HCT116 (cell line): ENCODE measurements around the gene ZNF789.

ENCODE experiments used
- CBX3 ChIP-seq: IDR thresholded peaks from 2 replicates; pipeline ENCODE4 v1.6.1; 2012; ENCODE audit warnings: low read depth
- CTCF ChIP-seq, 3 experiments: fragments of 200-600 bp in 1 of 3; sonication (generic) in 1 of 3; IDR thresholded peaks in 2 of 3; conservative IDR thresholded peaks in 1 of 3; 2 replicates each; pipeline ENCODE4 v1.5.1; 2012 to 2017; ENCODE audit warnings: low read depth in 2 of 3, low read length in 2 of 3, antibody characterized with exemption in 1 of 3, borderline replicate concordance in 1 of 3, control low read depth in 1 of 3, mild to moderate bottlenecking in 1 of 3, mixed read lengths in 1 of 3, mixed run types in 1 of 3, moderate library complexity in 1 of 3; ENCODE audit not compliant: insufficient read depth in 1 of 3
- EZH2 ChIP-seq: fragments of 200-600 bp; sonication (generic); IDR thresholded peaks from 2 replicates; pipeline ENCODE4 v1.6.1; 2017; ENCODE audit warnings: antibody characterized with exemption, mixed run types
- EZH2phosphoT487 ChIP-seq: fragments of 200-600 bp; IDR thresholded peaks from 2 replicates; pipeline ENCODE4 v1.6.1; 2018; ENCODE audit warnings: antibody characterized with exemption, borderline replicate concordance
- JUND ChIP-seq: IDR thresholded peaks from 2 replicates; pipeline ENCODE4 v1.6.1; 2012
- POLR2A ChIP-seq: IDR thresholded peaks from 2 replicates; pipeline ENCODE4 v1.7.0; 2011; ENCODE audit warnings: borderline replicate concordance; ENCODE audit not compliant: insufficient read depth, insufficient read length; ENCODE audit errors: extremely low read depth
- POLR2AphosphoS5 ChIP-seq: IDR thresholded peaks from 2 replicates; pipeline ENCODE4 v1.6.1; 2011; ENCODE audit warnings: mild to moderate bottlenecking, low read depth, low read length, moderate library complexity
- SP1 ChIP-seq: IDR thresholded peaks from 2 replicates; pipeline ENCODE4 v1.6.1; 2012; ENCODE audit warnings: low read depth
- TCF7L2 ChIP-seq: IDR thresholded peaks from 2 replicates; pipeline ENCODE4 v1.7.0; 2011; ENCODE audit warnings: borderline replicate concordance, inconsistent platforms; ENCODE audit not compliant: insufficient read depth, insufficient read length; ENCODE audit errors: extremely low read depth
- YY1 ChIP-seq: IDR thresholded peaks from 2 replicates; pipeline ENCODE4 v1.6.1; 2011; ENCODE audit warnings: low read length, low read depth, moderate library complexity, mild to moderate bottlenecking; ENCODE audit not compliant: insufficient replicate concordance; ENCODE audit errors: extremely low read depth
- TF ChIP-seq, protein P1 (sequence below): IDR thresholded peaks from 2 replicates; pipeline ENCODE4 v1.6.1; 2012; ENCODE audit warnings: low read depth
- TF ChIP-seq, protein P2 (sequence below): IDR thresholded peaks from 2 replicates; pipeline ENCODE4 v1.6.1; 2012

DNA sequence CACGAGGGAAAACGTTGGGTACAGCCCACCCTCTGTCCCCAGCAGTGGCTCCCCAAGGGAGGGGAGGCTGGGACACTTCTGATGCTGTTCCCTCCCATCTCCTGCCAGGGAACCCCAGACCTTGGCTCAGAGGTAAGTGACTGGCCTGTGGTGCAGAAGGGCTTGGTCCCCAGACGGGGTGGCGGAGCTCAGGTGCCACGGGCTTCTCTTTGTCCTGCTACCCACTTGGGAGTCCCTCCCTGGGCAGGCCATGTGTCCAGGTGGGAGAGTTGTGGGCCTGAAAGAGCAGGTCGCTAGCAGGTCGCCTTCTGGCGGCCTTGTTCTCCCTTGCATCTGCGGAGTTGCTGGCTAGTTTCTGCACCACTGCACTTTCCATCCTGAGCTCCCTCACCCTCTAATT, 16.8 kb upstream of the ZNF789 start:
- no peak; the same call in 1 of the 2 replicates for TF ChIP-seq POLR2AphosphoS5
- TF ChIP-seq, protein P1, sequence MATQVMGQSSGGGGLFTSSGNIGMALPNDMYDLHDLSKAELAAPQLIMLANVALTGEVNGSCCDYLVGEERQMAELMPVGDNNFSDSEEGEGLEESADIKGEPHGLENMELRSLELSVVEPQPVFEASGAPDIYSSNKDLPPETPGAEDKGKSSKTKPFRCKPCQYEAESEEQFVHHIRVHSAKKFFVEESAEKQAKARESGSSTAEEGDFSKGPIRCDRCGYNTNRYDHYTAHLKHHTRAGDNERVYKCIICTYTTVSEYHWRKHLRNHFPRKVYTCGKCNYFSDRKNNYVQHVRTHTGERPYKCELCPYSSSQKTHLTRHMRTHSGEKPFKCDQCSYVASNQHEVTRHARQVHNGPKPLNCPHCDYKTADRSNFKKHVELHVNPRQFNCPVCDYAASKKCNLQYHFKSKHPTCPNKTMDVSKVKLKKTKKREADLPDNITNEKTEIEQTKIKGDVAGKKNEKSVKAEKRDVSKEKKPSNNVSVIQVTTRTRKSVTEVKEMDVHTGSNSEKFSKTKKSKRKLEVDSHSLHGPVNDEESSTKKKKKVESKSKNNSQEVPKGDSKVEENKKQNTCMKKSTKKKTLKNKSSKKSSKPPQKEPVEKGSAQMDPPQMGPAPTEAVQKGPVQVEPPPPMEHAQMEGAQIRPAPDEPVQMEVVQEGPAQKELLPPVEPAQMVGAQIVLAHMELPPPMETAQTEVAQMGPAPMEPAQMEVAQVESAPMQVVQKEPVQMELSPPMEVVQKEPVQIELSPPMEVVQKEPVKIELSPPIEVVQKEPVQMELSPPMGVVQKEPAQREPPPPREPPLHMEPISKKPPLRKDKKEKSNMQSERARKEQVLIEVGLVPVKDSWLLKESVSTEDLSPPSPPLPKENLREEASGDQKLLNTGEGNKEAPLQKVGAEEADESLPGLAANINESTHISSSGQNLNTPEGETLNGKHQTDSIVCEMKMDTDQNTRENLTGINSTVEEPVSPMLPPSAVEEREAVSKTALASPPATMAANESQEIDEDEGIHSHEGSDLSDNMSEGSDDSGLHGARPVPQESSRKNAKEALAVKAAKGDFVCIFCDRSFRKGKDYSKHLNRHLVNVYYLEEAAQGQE, result no peak
- no peak for TF ChIP-seq POLR2A
- TF ChIP-seq, protein P2, sequence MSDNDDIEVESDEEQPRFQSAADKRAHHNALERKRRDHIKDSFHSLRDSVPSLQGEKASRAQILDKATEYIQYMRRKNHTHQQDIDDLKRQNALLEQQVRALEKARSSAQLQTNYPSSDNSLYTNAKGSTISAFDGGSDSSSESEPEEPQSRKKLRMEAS, result no peak
- no peak for TF ChIP-seq CBX3
- no peak for TF ChIP-seq CTCF (IDR thresholded peaks at IDR 0.05 in 2 of 3, conservative IDR thresholded peaks at IDR 0.05 in 1 of 3; ENCODE audit: borderline replicate concordance in 1 of 3, insufficient read depth in 1 of 3, low read depth in 2 of 3, low read length in 2 of 3)
- no peak for TF ChIP-seq EZH2
- no peak for TF ChIP-seq EZH2phosphoT487
- TF ChIP-seq YY1, result no peak
- TF ChIP-seq TCF7L2, result no peak
- no peak for TF ChIP-seq SP1
- TF ChIP-seq JUND, result no peak
